Thoracic aorta (tissue), 2 donors: ENCODE data around the gene NTSR1. TPM values are rescaled to one million over a fixed set of nuclear protein-coding genes. Genes with fewer than 3 reads are reported as not detected.

ENCODE experiments used
- ATAC-seq: fragments of 150-250 bp; one replicate; pipeline ENCODE4 v1.8.0; 2017; ENCODE audit warnings: low read depth; ENCODE audit not compliant: insufficient number of reproducible peaks, low FRiP score
- DNase-seq: peaks from one replicate; pipeline ENCODE4 v3.0.0-alpha.2; 2020; ENCODE audit warnings: low spot score
- H3K27ac ChIP-seq, 2 donors: fragments of 200-600 bp; sonication (generic); 1 replicate in 1 of 2; 2 replicates in 1 of 2; pipeline ENCODE4 v1.5.1; 2016; ENCODE audit warnings: mild to moderate bottlenecking in 2 of 2, moderate library complexity in 2 of 2
- H3K27me3 ChIP-seq: fragments of 200-600 bp; sonication (generic); replicated peaks from 2 replicates; pipeline ENCODE4 v1.6.0; 2016; ENCODE audit warnings: mild to moderate bottlenecking; ENCODE audit not compliant: insufficient read depth
- H3K36me3 ChIP-seq: fragments of 200-600 bp; sonication (generic); one replicate; pipeline ENCODE4 v1.5.1; 2016
- H3K4me1 ChIP-seq, 2 donors: fragments of 200-600 bp; sonication (generic); 1 replicate in 1 of 2; 2 replicates in 1 of 2; pipeline versions ENCODE4 v1.5.1 to v1.6.0; 2016; ENCODE audit warnings: low read depth in 2 of 2, mild to moderate bottlenecking in 1 of 2; ENCODE audit not compliant: control insufficient read depth in 1 of 2
- H3K4me3 ChIP-seq: fragments of 200-600 bp; sonication (generic); 2 replicates; pipeline ENCODE4 v1.5.1; 2016; ENCODE audit warnings: mild to moderate bottlenecking
- H3K9me3 ChIP-seq: fragments of 200-600 bp; sonication (generic); 2 replicates; pipeline ENCODE4 v1.5.1; 2016
- CTCF ChIP-seq: fragments of 200-600 bp; sonication (generic); IDR thresholded peaks from one replicate; pipeline ENCODE4 v1.5.1; 2019; ENCODE audit warnings: antibody characterized with exemption
- total RNA-seq, 2 donors: library from RNA; depleted of rRNA; stranded (reverse); fragments of >200 nt; gene quantifications; one replicate each; pipeline versions ENCODE4 v1.1.0 to v1.2.3, GENCODE V29; 2016

NTSR1 gene
- total RNA-seq, 2 donors from 2014 or later, result not detected

- H3K9me3 ChIP-seq, result no peaks in the 10 kb centered on the region
- DNase-seq (no peak), ATAC-seq (no peak)
- no peak overlapping the region for H3K27ac ChIP-seq
- no peak for TF ChIP-seq CTCF
- H3K4me1 ChIP-seq, result peaks cover 0 to 4% of the 10 kb centered on the region in 2 donors
- H3K27me3 ChIP-seq, result no peaks in the 10 kb centered on the region
- H3K4me3 ChIP-seq, result no peak overlapping the region
- H3K36me3 ChIP-seq, result no peaks in the 10 kb centered on the region
These were observed 6.7 kb upstream of the NTSR1 start for GRCh38 chr20:62702013-62702300.

- no peak for DNase-seq
- Histone ChIP-seq H3K4me1 (peaks cover 0 to 4% of the 10 kb centered on the region in 2 donors), H3K9me3 (no peaks in the 10 kb centered on the region), H3K27me3 (no peaks in the 10 kb centered on the region), H3K36me3 (no peaks in the 10 kb centered on the region), H3K4me3 (no peak overlapping the region), H3K27ac (no peak overlapping the region)
- ATAC-seq, result no peak
- TF ChIP-seq CTCF, result no peak
These were observed 5.5 kb upstream of the NTSR1 start for GRCh38 chr20:62702895-62703852.

- peaks cover 0 to 4% of the 10 kb centered on the region in 2 donors for H3K4me1 ChIP-seq
- H3K36me3 ChIP-seq, result no peaks in the 10 kb centered on the region
- no peaks in the 10 kb centered on the region for H3K27me3 ChIP-seq
- no peaks in the 10 kb centered on the region for H3K9me3 ChIP-seq
- H3K4me3 ChIP-seq, result no peak overlapping the region
- DNase-seq, result no peak
- no peak for ATAC-seq
- H3K27ac ChIP-seq, result no peak overlapping the region
- no peak for TF ChIP-seq CTCF
These were observed 4.8 kb upstream of the NTSR1 start for GRCh38 chr20:62703853-62704228.

- H3K27ac ChIP-seq, result no peak overlapping the region
- peak; percentile 41 for DNase-seq
These were observed 4.2 kb upstream of the NTSR1 start for GRCh38 chr20:62704341-62704948.

More at GRCh38 chr20:62704341-62704948, 4.2 kb upstream of the NTSR1 start:
- no peaks in the 10 kb centered on the region for H3K27me3 ChIP-seq
- no peaks in the 10 kb centered on the region for H3K36me3 ChIP-seq
- no peak for TF ChIP-seq CTCF
- no peak overlapping the region for H3K4me3 ChIP-seq
- no peaks in the 10 kb centered on the region for H3K9me3 ChIP-seq
- H3K4me1 ChIP-seq, result peaks cover 0 to 4% of the 10 kb centered on the region in 2 donors
- ATAC-seq, result no peak
